Panc1 (cell line): ENCODE results near the gene ASPA. TPM values are rescaled to one million over a fixed set of nuclear protein-coding genes. Genes with fewer than 3 reads are reported as not detected.

ENCODE experiments used
- ATAC-seq: fragments of 200-7000 bp; cut with Tn5 transposase; 2 replicates; pipeline ENCODE4 v1.9.1; 2020; ENCODE audit warnings: mild to moderate bottlenecking, moderate library complexity
- BruUV-seq: library from RNA; stranded (reverse); fragments of 400-500 nt; replicated peaks from 2 replicates; lab custom pipeline; 2021; lab: Mats Ljungman, UMichigan
- CTCF ChIA-PET: fragments of 300-600 bp; sonication (Branson Sonifier 250); formaldehyde crosslinking; loops from one replicate; lab custom pipeline; 2022; ENCODE audit warnings: antibody characterized with exemption; lab: Charles Lee
- POLR2A ChIA-PET: fragments of 300-600 bp; sonication (Branson Sonifier 250); formaldehyde crosslinking; loops from one replicate; lab custom pipeline; 2022; ENCODE audit warnings: antibody characterized with exemption; lab: Charles Lee
- DNase-seq: peaks from one replicate; pipeline ENCODE4 v3.0.0-alpha.2; 2010; ENCODE audit warnings: low read depth, low spot score
- H3K27ac ChIP-seq: 2 replicates; pipeline ENCODE4 v1.5.1; 2011; ENCODE audit warnings: mild to moderate bottlenecking, low read length, inconsistent platforms
- H3K27me3 ChIP-seq: fragments of 200-500 bp; sonication (Bioruptor generic); 2 replicates; pipeline ENCODE4 v1.6.0; 2014; ENCODE audit warnings: low read length, inconsistent platforms; ENCODE audit not compliant: control insufficient read depth, insufficient read depth
- H3K36me3 ChIP-seq: fragments of 200-500 bp; sonication (Bioruptor generic); 2 replicates; pipeline ENCODE4 v1.5.1; 2014; ENCODE audit warnings: inconsistent platforms, mild to moderate bottlenecking, low read length, moderate library complexity; ENCODE audit not compliant: control insufficient read depth, insufficient read depth
- H3K4me1 ChIP-seq: 2 replicates; pipeline ENCODE4 v1.5.1; 2011; ENCODE audit warnings: inconsistent platforms, mild to moderate bottlenecking, low read length, moderate library complexity; ENCODE audit not compliant: control insufficient read depth, insufficient read depth
- H3K4me3 ChIP-seq, 2 experiments: 2 replicates each; pipeline ENCODE4 v1.5.1; 2011 to 2012; ENCODE audit warnings: low read depth in 2 of 2, low read length in 2 of 2, mild to moderate bottlenecking in 2 of 2, inconsistent platforms in 1 of 2, moderate library complexity in 1 of 2
- H3K9me3 ChIP-seq: fragments of 200-500 bp; sonication (Bioruptor generic); 2 replicates; pipeline ENCODE4 v1.5.1; 2014; ENCODE audit warnings: low read depth, mild to moderate bottlenecking, inconsistent platforms, low read length, moderate library complexity; ENCODE audit not compliant: control insufficient read depth, insufficient read depth
- POLR2AphosphoS5 ChIP-seq: IDR thresholded peaks from 2 replicates; pipeline ENCODE4 v1.6.1; 2012; ENCODE audit warnings: mild to moderate bottlenecking, low read depth, low read length, moderate library complexity
- SIN3A ChIP-seq: IDR thresholded peaks from 2 replicates; pipeline ENCODE4 v1.6.1; 2012; ENCODE audit warnings: low read depth, mild to moderate bottlenecking, low read length, moderate library complexity, borderline replicate concordance; ENCODE audit not compliant: insufficient read depth
- TCF7L2 ChIP-seq: IDR thresholded peaks from 2 replicates; pipeline ENCODE4 v1.6.1; 2011; ENCODE audit warnings: mild to moderate bottlenecking, low read depth, low read length, inconsistent platforms
- in situ Hi-C: cut with HindIII; loops from 2 replicates; pipeline ENCODE4 v1.10.0; 2016; ENCODE audit warnings: low sequenced_read_pairs, low pct_unique_long_range_greater_than_20kb
- intact Hi-C: fragments of 100-400 bp; cut with micrococcal nuclease; formaldehyde crosslinking; loops from one replicate; pipeline ENCODE4 v1.10.0; 2022; ENCODE audit not compliant: unreplicated experiment
- total RNA-seq: library from RNA; stranded (reverse); gene quantifications from one replicate; pipeline ENCODE4 v1.2.1, GENCODE V29; 2021; ENCODE audit not compliant: unreplicated experiment
- TF ChIP-seq, protein P1 (sequence below): fragments of 450-650 bp; IDR thresholded peaks from 2 replicates; pipeline ENCODE4 v1.5.1; 2017; ENCODE audit warnings: mild to moderate bottlenecking
- TF ChIP-seq, protein P2 (sequence below), 2 experiments: IDR thresholded peaks; 2 replicates each; pipeline ENCODE4 v1.6.1; 2011 to 2012; ENCODE audit warnings: low read depth in 2 of 2, control low read depth in 1 of 2, low read length in 1 of 2, mild to moderate bottlenecking in 1 of 2, moderate library complexity in 1 of 2; ENCODE audit not compliant: insufficient read depth in 1 of 2

ASPA gene
- total RNA-seq, 1 experiment from 2014 or later = not detected

DNA sequence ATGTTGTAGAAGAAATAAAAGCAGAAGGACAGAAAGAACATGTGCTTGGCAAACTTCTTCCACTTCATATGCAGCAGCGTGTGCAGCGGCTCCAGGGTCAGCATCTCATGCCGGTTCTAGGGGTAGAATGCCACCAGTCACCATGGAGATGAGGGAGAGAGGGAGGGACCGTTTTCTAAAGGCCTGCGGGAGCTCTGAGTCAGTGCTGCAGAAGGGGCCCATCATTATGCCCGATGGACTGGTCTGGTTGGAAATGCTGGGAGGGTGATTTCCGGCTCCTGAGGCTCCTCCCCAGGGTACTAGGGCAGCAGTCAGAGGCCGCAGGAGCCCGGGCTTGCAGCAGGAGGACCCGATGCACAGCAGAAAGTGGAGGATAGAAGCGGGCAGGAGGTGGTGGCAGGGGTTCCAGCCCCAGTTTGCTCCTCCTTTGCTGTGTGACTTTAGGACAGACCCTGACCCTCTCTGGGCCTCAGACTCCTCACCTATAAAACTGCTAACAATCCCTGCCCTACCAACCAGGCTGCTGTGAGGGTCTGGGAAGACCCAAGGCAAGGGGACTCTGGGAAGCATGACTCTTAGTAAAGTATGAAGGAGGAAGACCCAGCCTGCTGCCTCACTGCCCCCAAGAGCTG, 53.2 kb downstream of the ASPA start:
- ATAC-seq (no peak), DNase-seq (no peak)
- no peaks in the 10 kb centered on the region for H3K27me3 ChIP-seq
- H3K4me1 ChIP-seq = no peaks in the 10 kb centered on the region
- BruUV-seq = no TSS peak
- H3K4me3 ChIP-seq = no peak overlapping the region
- in situ Hi-C loops (no loop called here), intact Hi-C loops (no loop called here)
- no peak overlapping the region for H3K27ac ChIP-seq
- TF ChIP-seq POLR2AphosphoS5 (no peak), SIN3A (no peak)
- TF ChIP-seq, protein P1, sequence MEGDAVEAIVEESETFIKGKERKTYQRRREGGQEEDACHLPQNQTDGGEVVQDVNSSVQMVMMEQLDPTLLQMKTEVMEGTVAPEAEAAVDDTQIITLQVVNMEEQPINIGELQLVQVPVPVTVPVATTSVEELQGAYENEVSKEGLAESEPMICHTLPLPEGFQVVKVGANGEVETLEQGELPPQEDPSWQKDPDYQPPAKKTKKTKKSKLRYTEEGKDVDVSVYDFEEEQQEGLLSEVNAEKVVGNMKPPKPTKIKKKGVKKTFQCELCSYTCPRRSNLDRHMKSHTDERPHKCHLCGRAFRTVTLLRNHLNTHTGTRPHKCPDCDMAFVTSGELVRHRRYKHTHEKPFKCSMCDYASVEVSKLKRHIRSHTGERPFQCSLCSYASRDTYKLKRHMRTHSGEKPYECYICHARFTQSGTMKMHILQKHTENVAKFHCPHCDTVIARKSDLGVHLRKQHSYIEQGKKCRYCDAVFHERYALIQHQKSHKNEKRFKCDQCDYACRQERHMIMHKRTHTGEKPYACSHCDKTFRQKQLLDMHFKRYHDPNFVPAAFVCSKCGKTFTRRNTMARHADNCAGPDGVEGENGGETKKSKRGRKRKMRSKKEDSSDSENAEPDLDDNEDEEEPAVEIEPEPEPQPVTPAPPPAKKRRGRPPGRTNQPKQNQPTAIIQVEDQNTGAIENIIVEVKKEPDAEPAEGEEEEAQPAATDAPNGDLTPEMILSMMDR = no peak
- no peaks in the 10 kb centered on the region for H3K36me3 ChIP-seq
- CTCF ChIA-PET = no interaction called here
- no peaks in the 10 kb centered on the region for H3K9me3 ChIP-seq
- POLR2A ChIA-PET = no interaction called here

DNA sequence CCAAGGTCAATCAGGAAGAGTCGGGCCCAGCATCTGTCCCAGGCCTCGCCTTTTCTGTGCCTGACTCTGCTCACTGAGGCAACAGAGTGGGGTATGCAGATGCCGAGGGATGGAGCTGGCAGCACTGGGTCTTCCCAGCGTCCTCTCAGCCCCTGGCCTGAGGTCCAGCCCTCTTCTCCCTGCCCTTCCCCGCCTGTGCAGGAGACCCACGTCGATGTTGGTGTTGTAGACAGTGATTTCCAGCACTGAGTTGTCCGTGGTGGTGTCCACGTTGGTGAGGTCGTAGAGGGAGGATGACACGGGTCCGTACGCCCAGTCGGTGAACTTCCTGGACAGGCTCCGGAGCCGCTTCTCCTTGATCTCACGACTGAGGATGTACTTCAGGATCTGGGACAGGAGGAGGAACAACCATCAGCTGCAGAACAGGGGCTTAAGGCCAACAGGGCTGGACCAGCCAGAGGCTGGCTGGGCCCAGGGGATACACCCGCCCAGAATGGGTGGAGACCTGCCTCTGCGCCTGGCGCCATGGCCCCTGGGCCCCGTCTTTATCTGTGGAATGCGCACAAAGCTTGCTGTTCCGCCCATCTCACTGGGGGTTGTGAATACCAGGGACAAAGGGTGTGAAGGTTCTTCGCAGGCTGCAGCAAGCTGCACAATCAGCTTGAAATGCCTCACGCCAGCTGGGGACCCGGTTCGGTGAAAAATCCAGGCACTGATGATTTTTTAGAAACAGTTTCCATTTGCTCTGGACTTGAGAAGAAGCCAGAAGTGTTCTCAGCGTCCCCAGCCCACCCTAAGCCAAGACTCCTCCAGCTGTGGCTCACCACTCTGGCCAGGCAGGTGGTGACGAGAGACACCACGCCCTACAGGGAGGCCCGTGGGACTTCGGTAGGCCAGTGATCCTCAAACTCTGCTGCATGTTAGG, 54.3 kb downstream of the ASPA start:
- ATAC-seq (no peak), DNase-seq (no peak)
- no peak overlapping the region for H3K27ac ChIP-seq
- H3K36me3 ChIP-seq = no peaks in the 10 kb centered on the region
- H3K27me3 ChIP-seq = no peaks in the 10 kb centered on the region
- in situ Hi-C loops (no loop called here), intact Hi-C loops (no loop called here)
- CTCF ChIA-PET = no interaction called here
- no TSS peak for BruUV-seq
- H3K4me1 ChIP-seq = no peaks in the 10 kb centered on the region
- H3K9me3 ChIP-seq = no peaks in the 10 kb centered on the region
- TF ChIP-seq, protein P1 = no peak
- TF ChIP-seq, protein P2, sequence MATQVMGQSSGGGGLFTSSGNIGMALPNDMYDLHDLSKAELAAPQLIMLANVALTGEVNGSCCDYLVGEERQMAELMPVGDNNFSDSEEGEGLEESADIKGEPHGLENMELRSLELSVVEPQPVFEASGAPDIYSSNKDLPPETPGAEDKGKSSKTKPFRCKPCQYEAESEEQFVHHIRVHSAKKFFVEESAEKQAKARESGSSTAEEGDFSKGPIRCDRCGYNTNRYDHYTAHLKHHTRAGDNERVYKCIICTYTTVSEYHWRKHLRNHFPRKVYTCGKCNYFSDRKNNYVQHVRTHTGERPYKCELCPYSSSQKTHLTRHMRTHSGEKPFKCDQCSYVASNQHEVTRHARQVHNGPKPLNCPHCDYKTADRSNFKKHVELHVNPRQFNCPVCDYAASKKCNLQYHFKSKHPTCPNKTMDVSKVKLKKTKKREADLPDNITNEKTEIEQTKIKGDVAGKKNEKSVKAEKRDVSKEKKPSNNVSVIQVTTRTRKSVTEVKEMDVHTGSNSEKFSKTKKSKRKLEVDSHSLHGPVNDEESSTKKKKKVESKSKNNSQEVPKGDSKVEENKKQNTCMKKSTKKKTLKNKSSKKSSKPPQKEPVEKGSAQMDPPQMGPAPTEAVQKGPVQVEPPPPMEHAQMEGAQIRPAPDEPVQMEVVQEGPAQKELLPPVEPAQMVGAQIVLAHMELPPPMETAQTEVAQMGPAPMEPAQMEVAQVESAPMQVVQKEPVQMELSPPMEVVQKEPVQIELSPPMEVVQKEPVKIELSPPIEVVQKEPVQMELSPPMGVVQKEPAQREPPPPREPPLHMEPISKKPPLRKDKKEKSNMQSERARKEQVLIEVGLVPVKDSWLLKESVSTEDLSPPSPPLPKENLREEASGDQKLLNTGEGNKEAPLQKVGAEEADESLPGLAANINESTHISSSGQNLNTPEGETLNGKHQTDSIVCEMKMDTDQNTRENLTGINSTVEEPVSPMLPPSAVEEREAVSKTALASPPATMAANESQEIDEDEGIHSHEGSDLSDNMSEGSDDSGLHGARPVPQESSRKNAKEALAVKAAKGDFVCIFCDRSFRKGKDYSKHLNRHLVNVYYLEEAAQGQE (IDR thresholded peaks at IDR 0.05; ENCODE audit: insufficient read depth in 1 of 2, low read depth in 2 of 2, low read length in 1 of 2) = no peak
- TF ChIP-seq SIN3A = no peak
- TF ChIP-seq TCF7L2 = no peak
- TF ChIP-seq POLR2AphosphoS5 = no peak
- no peak overlapping the region for H3K4me3 ChIP-seq
- POLR2A ChIA-PET = no interaction called here
